ENCODE results near the gene TMPRSS6. TPM values are rescaled to one million over a fixed set of nuclear protein-coding genes. Genes with fewer than 3 reads are reported as not detected.
A peak's percentile ranks its signal among the peaks of the same experiment; 100 is the strongest.

TMPRSS6 gene
- total and polyA plus RNA-seq, 2 donors (not counting 1 experiment from before 2014, with no cell fraction given): not detected

DNA sequence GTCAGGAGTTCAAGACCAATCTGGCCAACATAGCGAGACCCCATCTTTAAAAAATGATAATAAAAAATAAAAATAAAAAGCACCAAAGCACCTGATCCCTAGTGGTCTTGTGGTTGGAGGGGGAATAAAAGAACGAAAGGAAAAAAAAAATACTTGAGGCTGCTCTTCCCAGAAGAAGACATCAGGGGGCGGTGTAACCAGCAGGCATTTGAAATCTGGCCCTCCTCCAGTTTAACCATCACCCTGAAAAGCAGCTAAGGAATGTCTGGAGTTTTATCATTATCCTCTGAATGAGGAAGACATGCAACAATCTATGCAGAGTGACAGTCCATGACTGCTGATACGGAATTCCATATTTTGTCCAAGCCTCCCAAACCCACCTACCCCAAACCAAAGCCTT is 63.6 kb downstream of the TMPRSS6 start:
- H3K9ac ChIP-seq (ENCODE audit: insufficient read depth, low read length): no peak overlapping the region
- no peaks in the 10 kb centered on the region for H3K27me3 ChIP-seq (ENCODE audit: control insufficient read depth, insufficient read depth, low read length)
- peak; percentile 28 to 53 for DNase-seq (ENCODE audit: low read depth in 2 of 2)
- H3K79me2 ChIP-seq (ENCODE audit: control insufficient read depth, insufficient read depth, low read length): no peaks in the 10 kb centered on the region
- no peak for TF ChIP-seq EZH2 (IDR thresholded peaks at IDR 0.05; ENCODE audit: low read length, missing control alignments)
- TF ChIP-seq, protein P1, sequence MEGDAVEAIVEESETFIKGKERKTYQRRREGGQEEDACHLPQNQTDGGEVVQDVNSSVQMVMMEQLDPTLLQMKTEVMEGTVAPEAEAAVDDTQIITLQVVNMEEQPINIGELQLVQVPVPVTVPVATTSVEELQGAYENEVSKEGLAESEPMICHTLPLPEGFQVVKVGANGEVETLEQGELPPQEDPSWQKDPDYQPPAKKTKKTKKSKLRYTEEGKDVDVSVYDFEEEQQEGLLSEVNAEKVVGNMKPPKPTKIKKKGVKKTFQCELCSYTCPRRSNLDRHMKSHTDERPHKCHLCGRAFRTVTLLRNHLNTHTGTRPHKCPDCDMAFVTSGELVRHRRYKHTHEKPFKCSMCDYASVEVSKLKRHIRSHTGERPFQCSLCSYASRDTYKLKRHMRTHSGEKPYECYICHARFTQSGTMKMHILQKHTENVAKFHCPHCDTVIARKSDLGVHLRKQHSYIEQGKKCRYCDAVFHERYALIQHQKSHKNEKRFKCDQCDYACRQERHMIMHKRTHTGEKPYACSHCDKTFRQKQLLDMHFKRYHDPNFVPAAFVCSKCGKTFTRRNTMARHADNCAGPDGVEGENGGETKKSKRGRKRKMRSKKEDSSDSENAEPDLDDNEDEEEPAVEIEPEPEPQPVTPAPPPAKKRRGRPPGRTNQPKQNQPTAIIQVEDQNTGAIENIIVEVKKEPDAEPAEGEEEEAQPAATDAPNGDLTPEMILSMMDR (conservative IDR thresholded peaks at IDR 0.05 in 1 of 2, IDR thresholded peaks at IDR 0.05 in 1 of 2; ENCODE audit: low read depth in 1 of 2, low read length in 2 of 2): peak; percentile 64 to 65
- no peak overlapping the region for H3K4me3 ChIP-seq (replicated peaks in 1 of 4; ENCODE audit: control extremely low read depth in 1 of 4, insufficient read depth in 1 of 4, low read depth in 3 of 4, low read length in 4 of 4)
- no peak overlapping the region for H2AFZ ChIP-seq (ENCODE audit: low read length)
- H3K4me2 ChIP-seq (ENCODE audit: extremely low read depth, insufficient read depth, low read length): no peak overlapping the region
- H4K20me1 ChIP-seq (ENCODE audit: control insufficient read depth, extremely low read depth, insufficient read depth, low read length): no peaks in the 10 kb centered on the region
- H3K4me1 ChIP-seq (ENCODE audit: control insufficient read depth, extremely low read depth, insufficient read depth, low read length): no peaks in the 10 kb centered on the region
- no peaks in the 10 kb centered on the region for H3K9me3 ChIP-seq (ENCODE audit: control insufficient read depth, insufficient read depth, low read depth, low read length)
- H3K36me3 ChIP-seq (ENCODE audit: control insufficient read depth, insufficient read depth, low read length): no peaks in the 10 kb centered on the region
- H3K27ac ChIP-seq (ENCODE audit: insufficient read depth, low read length): no peak overlapping the region

DNA sequence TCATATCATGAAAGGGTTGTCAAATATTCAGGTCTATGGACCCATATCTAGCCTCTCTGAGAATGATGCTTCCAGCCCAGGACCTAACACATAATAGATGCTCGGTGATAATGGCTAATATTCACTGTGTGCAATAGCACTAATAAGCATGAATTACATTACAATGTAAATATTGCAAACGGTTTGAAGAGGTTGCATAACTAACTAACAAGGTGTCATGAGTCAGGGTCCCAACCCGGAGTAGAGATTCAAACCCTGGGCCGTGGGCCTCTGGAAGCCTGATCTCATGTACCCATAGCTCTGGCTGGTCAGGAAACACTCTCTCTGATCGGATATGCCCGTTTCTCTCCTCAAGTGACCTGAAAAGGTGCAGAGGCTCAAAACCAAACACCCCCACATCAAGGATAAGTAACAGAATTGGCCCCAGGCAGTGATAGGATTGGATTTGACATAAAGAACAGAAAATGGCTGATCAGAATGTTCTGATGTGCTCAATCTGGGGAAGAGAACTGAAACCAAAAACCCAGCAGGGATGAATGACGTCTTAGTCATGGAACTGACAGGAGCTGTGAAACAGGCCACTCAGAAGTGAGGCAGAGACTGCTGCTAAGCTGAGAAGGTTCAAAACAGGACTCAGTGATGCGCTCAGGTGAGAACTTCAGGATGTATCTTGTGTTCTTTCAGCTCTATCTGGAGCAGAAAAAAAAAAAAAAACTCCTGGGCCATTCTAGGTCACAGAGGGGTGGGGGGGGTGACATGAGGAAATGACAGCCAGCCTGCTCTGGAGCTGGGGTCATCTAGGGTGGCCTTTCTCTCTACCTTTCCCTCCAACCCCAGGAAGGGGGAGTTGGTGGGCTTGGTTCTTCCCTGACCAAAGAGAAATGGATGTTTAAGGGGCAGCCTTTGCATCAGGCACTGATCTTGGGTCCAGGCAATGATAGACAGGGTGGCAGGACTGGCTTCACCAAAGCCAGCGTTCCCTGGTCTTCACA is 64.6 kb downstream of the TMPRSS6 start:
- no peaks in the 10 kb centered on the region for H4K20me1 ChIP-seq (ENCODE audit: control insufficient read depth, extremely low read depth, insufficient read depth, low read length)
- no peaks in the 10 kb centered on the region for H3K36me3 ChIP-seq (ENCODE audit: control insufficient read depth, insufficient read depth, low read length)
- H3K4me1 ChIP-seq (ENCODE audit: control insufficient read depth, extremely low read depth, insufficient read depth, low read length): no peaks in the 10 kb centered on the region
- no peak overlapping the region for H3K4me3 ChIP-seq (replicated peaks in 1 of 4; ENCODE audit: control extremely low read depth in 1 of 4, insufficient read depth in 1 of 4, low read depth in 3 of 4, low read length in 4 of 4)
- H3K9ac ChIP-seq (ENCODE audit: insufficient read depth, low read length): no peak overlapping the region
- no peaks in the 10 kb centered on the region for H3K9me3 ChIP-seq (ENCODE audit: control insufficient read depth, insufficient read depth, low read depth, low read length)
- TF ChIP-seq, protein P1 (conservative IDR thresholded peaks at IDR 0.05 in 1 of 2, IDR thresholded peaks at IDR 0.05 in 1 of 2; ENCODE audit: low read depth in 1 of 2, low read length in 2 of 2): no peak
- TF ChIP-seq EZH2 (IDR thresholded peaks at IDR 0.05; ENCODE audit: low read length, missing control alignments): no peak
- H3K27ac ChIP-seq (ENCODE audit: insufficient read depth, low read length): no peak overlapping the region
- no peak overlapping the region for H3K4me2 ChIP-seq (ENCODE audit: extremely low read depth, insufficient read depth, low read length)
- H2AFZ ChIP-seq (ENCODE audit: low read length): no peak overlapping the region
- DNase-seq (ENCODE audit: low read depth in 2 of 2): no peak
- H3K79me2 ChIP-seq (ENCODE audit: control insufficient read depth, insufficient read depth, low read length): no peaks in the 10 kb centered on the region
- H3K27me3 ChIP-seq (ENCODE audit: control insufficient read depth, insufficient read depth, low read length): no peaks in the 10 kb centered on the region

DNA sequence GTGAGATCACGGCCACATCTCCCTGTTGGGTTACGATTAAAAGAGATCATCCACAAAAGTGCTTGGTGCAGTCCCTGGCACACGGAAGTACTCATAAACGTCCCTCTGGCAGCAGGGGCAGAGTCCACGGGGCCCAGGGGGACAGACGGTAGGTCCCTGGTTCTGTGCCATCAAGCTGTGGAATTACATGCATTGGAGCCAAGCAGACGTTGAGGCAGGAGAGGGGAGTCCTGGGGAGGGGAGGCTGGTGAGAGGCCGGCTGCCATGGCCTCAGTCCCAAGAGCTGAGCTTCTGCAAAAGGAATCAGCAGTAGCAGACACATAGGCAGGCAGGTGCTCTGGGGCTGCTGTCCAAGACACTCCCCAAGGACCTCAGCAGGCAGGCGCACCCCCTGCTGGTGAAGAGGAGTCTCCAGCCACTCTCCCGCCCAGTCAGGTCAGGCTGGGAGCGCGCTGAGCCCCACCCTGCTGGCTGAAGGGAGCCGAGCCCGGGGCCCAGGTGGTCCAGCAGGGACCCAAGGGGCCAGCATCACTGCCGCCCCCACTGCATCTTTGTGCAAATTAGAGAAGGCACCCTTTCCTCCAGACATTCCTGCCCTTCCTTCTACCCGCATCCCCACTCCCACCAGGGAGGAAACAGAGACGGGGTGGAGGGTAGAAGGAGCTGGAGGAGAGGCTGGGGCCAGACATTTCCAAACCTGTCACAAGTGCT is 65.5 kb downstream of the TMPRSS6 start:
- H3K4me3 ChIP-seq (replicated peaks in 1 of 4; ENCODE audit: control extremely low read depth in 1 of 4, insufficient read depth in 1 of 4, low read depth in 3 of 4, low read length in 4 of 4): no peak overlapping the region
- H4K20me1 ChIP-seq (ENCODE audit: control insufficient read depth, extremely low read depth, insufficient read depth, low read length): no peaks in the 10 kb centered on the region
- H2AFZ ChIP-seq (ENCODE audit: low read length): no peak overlapping the region
- no peak overlapping the region for H3K4me2 ChIP-seq (ENCODE audit: extremely low read depth, insufficient read depth, low read length)
- H3K27ac ChIP-seq (ENCODE audit: insufficient read depth, low read length): no peak overlapping the region
- H3K4me1 ChIP-seq (ENCODE audit: control insufficient read depth, extremely low read depth, insufficient read depth, low read length): no peaks in the 10 kb centered on the region
- no peaks in the 10 kb centered on the region for H3K79me2 ChIP-seq (ENCODE audit: control insufficient read depth, insufficient read depth, low read length)
- H3K36me3 ChIP-seq (ENCODE audit: control insufficient read depth, insufficient read depth, low read length): no peaks in the 10 kb centered on the region
- no peak overlapping the region for H3K9ac ChIP-seq (ENCODE audit: insufficient read depth, low read length)
- no peaks in the 10 kb centered on the region for H3K9me3 ChIP-seq (ENCODE audit: control insufficient read depth, insufficient read depth, low read depth, low read length)
- H3K27me3 ChIP-seq (ENCODE audit: control insufficient read depth, insufficient read depth, low read length): no peaks in the 10 kb centered on the region
- peak; percentile 33 to 45 for DNase-seq (ENCODE audit: low read depth in 2 of 2)
- TF ChIP-seq EZH2 (IDR thresholded peaks at IDR 0.05; ENCODE audit: low read length, missing control alignments): no peak
- TF ChIP-seq, protein P1 (conservative IDR thresholded peaks at IDR 0.05 in 1 of 2, IDR thresholded peaks at IDR 0.05 in 1 of 2; ENCODE audit: low read depth in 1 of 2, low read length in 2 of 2): peak; percentile 34 to 53
